GM21423 (cell line): Measurements from ENCODE around the gene WNK3.

Source experiments
- ATAC-seq: cut with Tn5 transposase; IDR thresholded peaks from one replicate; pipeline ENCODE4 v1.9.1; 2021; ENCODE audit warnings: mild to moderate bottlenecking, moderate library complexity; ENCODE audit not compliant: unreplicated experiment

WNK3 gene

DNA sequence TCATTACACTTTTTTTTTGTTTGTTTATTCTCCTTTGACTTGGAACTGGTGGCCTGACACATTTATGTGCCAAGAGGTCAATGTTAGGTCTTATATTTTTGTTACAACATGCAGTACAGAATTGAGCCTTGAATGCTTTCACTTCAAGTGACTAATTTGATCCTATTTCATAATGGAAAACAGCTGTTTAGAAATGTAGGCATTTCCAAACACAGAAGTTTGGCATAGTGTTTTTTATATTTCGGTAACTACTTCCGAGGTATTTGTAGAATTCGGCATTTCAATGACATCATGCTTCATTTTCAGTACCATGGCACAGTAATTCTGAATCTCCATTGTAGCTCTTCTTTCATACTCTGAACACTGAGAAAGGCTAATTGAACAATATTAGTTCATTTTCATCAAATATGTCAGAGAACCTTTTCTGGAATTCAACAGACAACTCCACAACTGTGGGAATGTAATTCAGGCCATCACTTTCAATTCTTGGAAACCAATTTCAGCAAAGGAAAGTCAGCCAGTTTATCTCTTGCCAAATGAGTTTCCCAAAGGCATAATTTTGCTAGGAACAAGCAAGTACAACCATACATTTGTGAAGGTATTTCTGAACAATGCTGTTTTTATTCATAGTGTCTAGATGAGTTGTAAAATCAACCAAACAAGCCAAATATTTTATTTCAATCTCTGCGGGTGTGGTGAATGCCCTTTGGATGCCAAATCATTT, 186.2 kb downstream of the WNK3 start:
- ATAC-seq, result no peak

DNA sequence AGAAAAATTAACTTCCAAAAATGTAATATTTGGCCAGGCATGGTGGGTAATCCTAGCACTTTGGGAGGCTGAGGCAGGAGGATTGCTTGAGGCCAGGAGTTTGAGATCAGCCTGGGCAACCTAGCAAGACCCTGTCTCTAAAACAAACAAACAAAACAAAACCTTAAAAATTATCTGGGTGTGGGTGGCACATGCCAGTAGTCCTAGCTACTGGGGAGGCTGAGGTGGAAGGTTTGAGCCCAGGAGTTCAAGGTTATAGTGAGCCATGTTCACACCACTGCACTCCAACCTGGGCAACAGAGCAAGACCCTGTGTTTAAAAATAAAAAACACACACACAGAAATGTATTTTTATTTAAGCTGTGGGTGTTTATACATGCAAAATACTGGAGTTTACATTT, 186.8 kb downstream of the WNK3 start:
- no peak for ATAC-seq

GRCh38 chrX:54166915-54167314, 190.9 kb downstream of the WNK3 start:
- ATAC-seq, result no peak

- no peak for ATAC-seq
These were observed 200.3 kb downstream of the WNK3 start for GRCh38 chrX:54157561-54157960.
